Right lobe of liver (tissue), 4 donors: Measurements from ENCODE around the gene CCDC102A.

Experiments
- CTCF ChIP-seq, 4 donors: fragments of 200-600 bp in 3 of 4; fragments of 450-650 bp in 1 of 4; IDR thresholded peaks; one replicate each; pipeline versions ENCODE4 v1.5.1 to v1.8.0; 2016 to 2022; ENCODE audit warnings: antibody characterized with exemption in 4 of 4, mild to moderate bottlenecking in 2 of 4
- POLR2A ChIP-seq: fragments of 450-650 bp; IDR thresholded peaks from one replicate; pipeline ENCODE4 v1.6.1; 2017; ENCODE audit warnings: antibody characterized with exemption, mild to moderate bottlenecking
- donor health status: DM: no; HTN: no; CAD: no.
- donor health status: DM: no; HTN: no; CAD: no.
- donor health status: DM: no; HTN: yes; CAD: no.

- TF ChIP-seq CTCF (IDR thresholded peaks at IDR 0.05) (no peak), POLR2A (no peak)
Measured at GRCh38 chr16:57485091-57485915, 51.1 kb downstream of the CCDC102A start.
